ENCODE results near the gene XYLT1.

The XYLT1 gene

GRCh38 chr16:17431012-17431411, 39.7 kb downstream of the XYLT1 start:
- TF ChIP-seq JUND (IDR thresholded peaks at IDR 0.05; ENCODE audit: low read depth) = no peak
- DNase-seq (ENCODE audit: low read depth in 1 of 2, low spot score in 1 of 2) = peak in 1 of 2 experiments; percentile 32
- in situ Hi-C loops (cut with HindIII; ENCODE audit: low pct_unique_long_range_greater_than_20kb, low sequenced_read_pairs) = no loop called here

- no peak for TF ChIP-seq JUND (IDR thresholded peaks at IDR 0.05; ENCODE audit: low read depth)
- DNase-seq (ENCODE audit: low read depth in 1 of 2, low spot score in 1 of 2) = no peak
- in situ Hi-C loops (cut with HindIII; ENCODE audit: low pct_unique_long_range_greater_than_20kb, low sequenced_read_pairs) = no loop called here
These were observed 44.3 kb downstream of the XYLT1 start for GRCh38 chr16:17426451-17426850.

- in situ Hi-C loops (cut with HindIII; ENCODE audit: low pct_unique_long_range_greater_than_20kb, low sequenced_read_pairs) = no loop called here
- DNase-seq (ENCODE audit: low read depth in 1 of 2, low spot score in 1 of 2) = no peak
- no peak for TF ChIP-seq JUND (IDR thresholded peaks at IDR 0.05; ENCODE audit: low read depth)
These were observed 46.0 kb downstream of the XYLT1 start for GRCh38 chr16:17424771-17425170.

- no peak for TF ChIP-seq JUND (IDR thresholded peaks at IDR 0.05; ENCODE audit: low read depth)
- in situ Hi-C loops (cut with HindIII; ENCODE audit: low pct_unique_long_range_greater_than_20kb, low sequenced_read_pairs) = no loop called here
- DNase-seq (ENCODE audit: low read depth in 1 of 2, low spot score in 1 of 2) = no peak
These were observed 47.5 kb downstream of the XYLT1 start for GRCh38 chr16:17423221-17423620.

GRCh38 chr16:17420816-17421215, 49.9 kb downstream of the XYLT1 start:
- DNase-seq (ENCODE audit: low read depth in 1 of 2, low spot score in 1 of 2) = no peak
- no peak for TF ChIP-seq JUND (IDR thresholded peaks at IDR 0.05; ENCODE audit: low read depth)
- in situ Hi-C loops (cut with HindIII; ENCODE audit: low pct_unique_long_range_greater_than_20kb, low sequenced_read_pairs) = no loop called here

GRCh38 chr16:17419266-17419665, 51.5 kb downstream of the XYLT1 start:
- no peak for DNase-seq (ENCODE audit: low read depth in 1 of 2, low spot score in 1 of 2)

GRCh38 chr16:17417740-17418139, 53.0 kb downstream of the XYLT1 start:
- in situ Hi-C loops (cut with HindIII; ENCODE audit: low pct_unique_long_range_greater_than_20kb, low sequenced_read_pairs) = no loop called here
- no peak for DNase-seq (ENCODE audit: low read depth in 1 of 2, low spot score in 1 of 2)
- no peak for TF ChIP-seq JUND (IDR thresholded peaks at IDR 0.05; ENCODE audit: low read depth)

More at GRCh38 chr16:17419266-17419665, 51.5 kb downstream of the XYLT1 start:
- in situ Hi-C loops (cut with HindIII; ENCODE audit: low pct_unique_long_range_greater_than_20kb, low sequenced_read_pairs) = no loop called here
- TF ChIP-seq JUND (IDR thresholded peaks at IDR 0.05; ENCODE audit: low read depth) = no peak

GRCh38 chr16:17416461-17417311, 54.1 kb downstream of the XYLT1 start:
- no peak for TF ChIP-seq JUND (IDR thresholded peaks at IDR 0.05; ENCODE audit: low read depth)
- DNase-seq (ENCODE audit: low read depth in 1 of 2, low spot score in 1 of 2) = peak; percentile 21 to 39
- in situ Hi-C loops (cut with HindIII; ENCODE audit: low pct_unique_long_range_greater_than_20kb, low sequenced_read_pairs) = no loop called here

GRCh38 chr16:17414916-17415315, 55.8 kb downstream of the XYLT1 start:
- no peak for TF ChIP-seq JUND (IDR thresholded peaks at IDR 0.05; ENCODE audit: low read depth)
- no peak for DNase-seq (ENCODE audit: low read depth in 1 of 2, low spot score in 1 of 2)
- in situ Hi-C loops (cut with HindIII; ENCODE audit: low pct_unique_long_range_greater_than_20kb, low sequenced_read_pairs) = no loop called here

- no peak for DNase-seq (ENCODE audit: low read depth in 1 of 2, low spot score in 1 of 2)
These were observed 56.3 kb downstream of the XYLT1 start for GRCh38 chr16:17414421-17414820.

GRCh38 chr16:17413508-17413907, 57.3 kb downstream of the XYLT1 start:
- TF ChIP-seq JUND (IDR thresholded peaks at IDR 0.05; ENCODE audit: low read depth) = no peak
- in situ Hi-C loops (cut with HindIII; ENCODE audit: low pct_unique_long_range_greater_than_20kb, low sequenced_read_pairs) = no loop called here
- no peak for DNase-seq (ENCODE audit: low read depth in 1 of 2, low spot score in 1 of 2)

More at GRCh38 chr16:17414421-17414820, 56.3 kb downstream of the XYLT1 start:
- in situ Hi-C loops (cut with HindIII; ENCODE audit: low pct_unique_long_range_greater_than_20kb, low sequenced_read_pairs) = no loop called here
- no peak for TF ChIP-seq JUND (IDR thresholded peaks at IDR 0.05; ENCODE audit: low read depth)

GRCh38 chr16:17412791-17413190, 58.0 kb downstream of the XYLT1 start:
- in situ Hi-C loops (cut with HindIII; ENCODE audit: low pct_unique_long_range_greater_than_20kb, low sequenced_read_pairs) = no loop called here
- DNase-seq (ENCODE audit: low read depth in 1 of 2, low spot score in 1 of 2) = no peak
- TF ChIP-seq JUND (IDR thresholded peaks at IDR 0.05; ENCODE audit: low read depth) = no peak

- TF ChIP-seq JUND (IDR thresholded peaks at IDR 0.05; ENCODE audit: low read depth) = no peak
- in situ Hi-C loops (cut with HindIII; ENCODE audit: low pct_unique_long_range_greater_than_20kb, low sequenced_read_pairs) = no loop called here
- peak in 1 of 2 experiments; percentile 71 for DNase-seq (ENCODE audit: low read depth in 1 of 2, low spot score in 1 of 2)
These were observed 58.5 kb downstream of the XYLT1 start for GRCh38 chr16:17412221-17412620.
